Endothelial cell of umbilical vein (primary cell): ENCODE measurements around the gene PPP3CA. TPM values are rescaled to one million over a fixed set of nuclear protein-coding genes. Genes with fewer than 3 reads are reported as not detected.

Experiments used
- BruUV-seq: library from RNA; stranded (reverse); fragments of 400-500 nt; replicated peaks from 2 replicates; lab custom pipeline; 2021; lab: Mats Ljungman, UMichigan
- CTCF ChIA-PET: fragments of 300-600, 350-600 bp; sonication (Branson Sonifier 250); formaldehyde crosslinking; loops from one replicate; lab custom pipeline; 2021; ENCODE audit warnings: antibody characterized with exemption, inconsistent platforms; lab: Charles Lee
- POLR2A ChIA-PET: fragments of 300-600, 350-600 bp; sonication (Branson Sonifier 250); formaldehyde crosslinking; loops from one replicate; lab custom pipeline; 2021; ENCODE audit warnings: antibody characterized with exemption, inconsistent platforms; lab: Charles Lee
- DNase-seq: peaks from one replicate; pipeline ENCODE4 v3.0.0-alpha.2; 2011; ENCODE audit warnings: low read depth, low spot score
- FAIRE-seq: peaks from 2 replicates; lab custom pipeline; 2011; peaks lifted over from hg19 to GRCh38; lab: Jason Lieb, UNC
- H2AFZ ChIP-seq: 2 replicates; pipeline ENCODE4 v1.6.0; 2012; ENCODE audit warnings: low read depth, low read length, control low read depth, inconsistent platforms
- H3K27ac ChIP-seq: 2 replicates; pipeline ENCODE4 v1.5.1; 2011; ENCODE audit warnings: low read depth, mild to moderate bottlenecking, control low read depth, low read length, moderate library complexity; ENCODE audit not compliant: insufficient read depth
- H3K27me3 ChIP-seq, 2 experiments: 2 replicates each; pipeline versions ENCODE4 v1.6.0 to v1.6.1; 2011; ENCODE audit warnings: low read length in 2 of 2, mixed read lengths in 1 of 2; ENCODE audit not compliant: control insufficient read depth in 2 of 2, insufficient read depth in 2 of 2
- H3K36me3 ChIP-seq, 2 experiments: 2 replicates in 1 of 2; 3 replicates in 1 of 2; pipeline ENCODE4 v1.5.1; 2011; ENCODE audit warnings: low read length in 2 of 2, mild to moderate bottlenecking in 1 of 2, moderate library complexity in 1 of 2; ENCODE audit not compliant: control insufficient read depth in 2 of 2, insufficient read depth in 2 of 2; ENCODE audit errors: extremely low read depth in 1 of 2
- H3K4me1 ChIP-seq: 3 replicates; pipeline ENCODE4 v1.5.1; 2011; ENCODE audit warnings: mild to moderate bottlenecking, low read length; ENCODE audit not compliant: control insufficient read depth, insufficient read depth; ENCODE audit errors: extremely low read depth
- H3K4me2 ChIP-seq: 2 replicates; pipeline ENCODE4 v1.6.1; 2011; ENCODE audit warnings: low read length, control low read depth, mixed read lengths; ENCODE audit not compliant: insufficient read depth
- H3K4me3 ChIP-seq, 3 experiments: fragments of 200-600 bp in 1 of 3; sonication (generic), shearing (Covaris generic) in 1 of 3; replicated peaks in 1 of 3; 2 replicates each; pipeline ENCODE4 v1.5.1; 2011 to 2016; ENCODE audit warnings: control low read depth in 3 of 3, low read length in 3 of 3, mild to moderate bottlenecking in 2 of 3, inconsistent platforms in 1 of 3, low read depth in 1 of 3, moderate library complexity in 1 of 3; ENCODE audit not compliant: insufficient read depth in 1 of 3
- H3K79me2 ChIP-seq: 2 replicates; pipeline ENCODE4 v1.6.0; 2012; ENCODE audit warnings: low read length, inconsistent platforms; ENCODE audit not compliant: control insufficient read depth, insufficient read depth
- H3K9ac ChIP-seq: replicated peaks from 2 replicates; pipeline ENCODE3; 2011; ENCODE audit warnings: low read length, control low read depth; ENCODE audit not compliant: insufficient read depth; ENCODE audit errors: extremely low read depth
- H3K9me1 ChIP-seq: replicated peaks from 3 replicates; pipeline ENCODE4 v1.6.0; 2011; ENCODE audit warnings: mild to moderate bottlenecking, low read length; ENCODE audit not compliant: control insufficient read depth, insufficient read depth; ENCODE audit errors: extremely low read depth
- H3K9me3 ChIP-seq: replicated peaks from 2 replicates; pipeline ENCODE4 v1.5.1; 2012; ENCODE audit warnings: low read length, inconsistent platforms; ENCODE audit not compliant: control insufficient read depth, insufficient read depth
- H4K20me1 ChIP-seq: replicated peaks from 2 replicates; pipeline ENCODE3; 2011; ENCODE audit warnings: mild to moderate bottlenecking, low read length; ENCODE audit not compliant: control insufficient read depth, insufficient read depth; ENCODE audit errors: extremely low read depth
- EZH2 ChIP-seq: IDR thresholded peaks from 2 replicates; pipeline ENCODE4 v1.6.1; 2012; ENCODE audit warnings: borderline replicate concordance, low read depth, mild to moderate bottlenecking, moderate library complexity, low read length, inconsistent platforms; ENCODE audit not compliant: severe bottlenecking
- FOS ChIP-seq: IDR thresholded peaks from 2 replicates; pipeline ENCODE4 v1.6.1; 2011; ENCODE audit warnings: mild to moderate bottlenecking, low read length, moderate library complexity, borderline replicate concordance; ENCODE audit not compliant: insufficient read depth
- GATA2 ChIP-seq: IDR thresholded peaks from 2 replicates; pipeline ENCODE4 v1.7.0; 2011; ENCODE audit warnings: low read depth, mild to moderate bottlenecking, moderate library complexity, mixed read lengths, low read length; ENCODE audit not compliant: insufficient read length, insufficient read depth
- JUN ChIP-seq: IDR thresholded peaks from 2 replicates; pipeline ENCODE4 v1.6.1; 2011; ENCODE audit warnings: borderline replicate concordance, low read depth; ENCODE audit not compliant: insufficient read length, insufficient read depth
- MYC ChIP-seq: IDR thresholded peaks from one replicate; pipeline ENCODE4 v1.6.1; 2011; ENCODE audit warnings: mild to moderate bottlenecking, low read depth, low read length
- POLR2A ChIP-seq: IDR thresholded peaks from 2 replicates; pipeline ENCODE4 v1.6.1; 2012; ENCODE audit warnings: low read depth, mild to moderate bottlenecking, control low read depth, low read length
- dilution Hi-C: fragments of 300-500 bp; cut with MboI; formaldehyde crosslinking; loops from one replicate; pipeline ENCODE4 v1.15.0; 2019; ENCODE audit warnings: low sequenced_read_pairs; ENCODE audit not compliant: extremely low pct_ligation_motif_present
- intact Hi-C: fragments of 100-400 bp; cut with micrococcal nuclease; formaldehyde crosslinking; loops from one replicate; pipeline ENCODE4 v1.10.0; 2022
- polyA plus RNA-seq, 4 experiments: library from polyadenylated mRNA; depleted of rRNA in 3 of 4; stranded (reverse) in 3 of 4; unstranded in 1 of 4; fragments of >200 nt; gene quantifications; 2 replicates each; pipeline versions ENCODE4 v1.2.1 to v1.2.3, GENCODE V29; 2011 to 2012; ENCODE audit warnings: missing spikeins in 1 of 4
- total RNA-seq: library from RNA; stranded (reverse); gene quantifications from 2 replicates; pipeline ENCODE4 v1.2.3, GENCODE V29; 2021

PPP3CA gene
- total and polyA plus RNA-seq, 2 donors (not counting 3 experiments of a cell fraction or from before 2014, with no cell fraction given) = 7.0 to 43.3 TPM

GRCh38 chr4:101155945-101156344, 191.4 kb downstream of the PPP3CA start:
- no peaks in the 10 kb centered on the region for H3K9me3 ChIP-seq
- no peak overlapping the region for H2AFZ ChIP-seq
- intact Hi-C loops = no loop called here
- peaks cover 3% of the 10 kb centered on the region for H3K4me1 ChIP-seq
- BruUV-seq = no TSS peak
- TF ChIP-seq FOS (no peak), EZH2 (no peak)
- no peak overlapping the region for H3K9ac ChIP-seq
- H3K9me1 ChIP-seq = no peaks in the 10 kb centered on the region
- H3K4me2 ChIP-seq = no peak overlapping the region
- DNase-seq = no peak
- no peaks in the 10 kb centered on the region for H3K36me3 ChIP-seq
- no peaks in the 10 kb centered on the region for H3K79me2 ChIP-seq
- no peak overlapping the region for H3K4me3 ChIP-seq
- no peak for FAIRE-seq
- ChIA-PET CTCF (no interaction called here), POLR2A (no interaction called here)
- dilution Hi-C loops = no loop called here
- H3K27me3 ChIP-seq = no peaks in the 10 kb centered on the region
- no peaks in the 10 kb centered on the region for H4K20me1 ChIP-seq
- H3K27ac ChIP-seq = no peak overlapping the region

GRCh38 chr4:101155368-101155767, 192.0 kb downstream of the PPP3CA start:
- H3K4me1 ChIP-seq = peaks cover 3% of the 10 kb centered on the region
- no peaks in the 10 kb centered on the region for H3K9me3 ChIP-seq
- dilution Hi-C loops (no loop called here), intact Hi-C loops (no loop called here)
- no peak overlapping the region for H3K27ac ChIP-seq
- BruUV-seq = no TSS peak
- H3K79me2 ChIP-seq = no peaks in the 10 kb centered on the region
- no peak overlapping the region for H2AFZ ChIP-seq
- ChIA-PET CTCF (no interaction called here), POLR2A (no interaction called here)
- H3K4me2 ChIP-seq = no peak overlapping the region
- H3K27me3 ChIP-seq = no peaks in the 10 kb centered on the region
- H3K36me3 ChIP-seq = no peaks in the 10 kb centered on the region
- no peaks in the 10 kb centered on the region for H3K9me1 ChIP-seq
- no peak for TF ChIP-seq JUN
- no peak for TF ChIP-seq GATA2
- TF ChIP-seq POLR2A = no peak
- no peak for TF ChIP-seq MYC
- no peak for TF ChIP-seq FOS
- H3K4me3 ChIP-seq = no peak overlapping the region
- DNase-seq (peak; percentile 8), FAIRE-seq (no peak)
- no peak overlapping the region for H3K9ac ChIP-seq
- H4K20me1 ChIP-seq = no peaks in the 10 kb centered on the region
